K562 (cell line): Measurements from ENCODE around the gene OPRM1.

Source experiments
- CC2D1A ChIP-seq: fragments of 450-650 bp; IDR thresholded peaks from 2 replicates; pipeline ENCODE4 v1.6.1; 2017; ENCODE audit warnings: mild to moderate bottlenecking
- CEBPB ChIP-seq: fragments of 450-650 bp; IDR thresholded peaks from 2 replicates; pipeline ENCODE4 v1.6.1; 2016; ENCODE audit warnings: missing genetic modification characterization, missing compliant biosample characterization
- FOSL1 ChIP-seq: fragments of 200-800 bp; sonication (Bioruptor generic); conservative IDR thresholded peaks from 2 replicates; pipeline ENCODE4 v1.6.1; 2016; ENCODE audit warnings: missing genetic modification characterization, missing compliant biosample characterization
- FOXJ3 ChIP-seq: sonication (generic); formaldehyde crosslinking; IDR thresholded peaks from 2 replicates; pipeline ENCODE4 v1.4.0; 2020; ENCODE audit warnings: mild to moderate bottlenecking, missing genetic modification reagents
- ZEB2 ChIP-seq: fragments of 450-650 bp; IDR thresholded peaks from 2 replicates; pipeline ENCODE4 v1.6.1; 2016
- ZNF282 ChIP-seq: sonication (generic); formaldehyde crosslinking; IDR thresholded peaks from 2 replicates; pipeline ENCODE4 v1.8.1; 2023; ENCODE audit warnings: missing genetic modification reagents
- ZNF347 ChIP-seq: fragments of 450-650 bp; formaldehyde crosslinking; IDR thresholded peaks from 2 replicates; pipeline ENCODE4 v1.4.0; 2020; ENCODE audit warnings: low read depth, mild to moderate bottlenecking, moderate library complexity

GRCh38 chr6:154285826-154286225, 246.8 kb downstream of the OPRM1 start:
- TF ChIP-seq FOSL1, result no peak
- TF ChIP-seq FOXJ3, result no peak
- no peak for TF ChIP-seq ZNF347
- TF ChIP-seq ZNF282, result no peak
- no peak for TF ChIP-seq CC2D1A
- no peak for TF ChIP-seq CEBPB
- TF ChIP-seq ZEB2, result no peak
